Erythroblast (primary cell): ENCODE measurements around the gene RPL15.

Source experiments
- GATA1 ChIP-seq: IDR thresholded peaks from 2 replicates; pipeline ENCODE4 v1.6.1; 2011; ENCODE audit warnings: low read depth, mild to moderate bottlenecking, control low read depth, low read length, moderate library complexity
- POLR2A ChIP-seq: IDR thresholded peaks from 2 replicates; pipeline ENCODE4 v1.6.1; 2011; ENCODE audit warnings: mild to moderate bottlenecking, low read length

- TF ChIP-seq POLR2A (no peak), GATA1 (no peak)
Measured at GRCh38 chr3:23867838-23868237, 49.1 kb upstream of the RPL15 start.
